HEK293T (cell line): ENCODE data around the gene GFRA1.

Source experiments
- CTCF ChIA-PET: fragments of 350-600 bp; formaldehyde crosslinking; extraction: SDS; loops from one replicate; lab custom pipeline; 2021; ENCODE audit warnings: antibody characterized with exemption, inconsistent platforms; lab: Yijun Ruan, JAX
- POLR2A ChIA-PET: fragments of 350-600 bp; formaldehyde crosslinking; extraction: SDS; loops from one replicate; lab custom pipeline; 2020; ENCODE audit warnings: antibody characterized with exemption, inconsistent platforms; lab: Yijun Ruan, JAX
- DNase-seq: peaks from one replicate; pipeline ENCODE4 v3.0.0; 2012; ENCODE audit warnings: mixed read lengths; ENCODE audit errors: extremely low spot score
- ARNT ChIP-seq: fragments of 450-650 bp; IDR thresholded peaks from 2 replicates; pipeline ENCODE4 v1.6.1; 2017; ENCODE audit warnings: mild to moderate bottlenecking
- BHLHE40 ChIP-seq: fragments of 450-650 bp; IDR thresholded peaks from 2 replicates; pipeline ENCODE4 v1.6.1; 2016; ENCODE audit warnings: mild to moderate bottlenecking, moderate library complexity, borderline replicate concordance
- CTBP1 ChIP-seq: fragments of 450-650 bp; IDR thresholded peaks from 2 replicates; pipeline ENCODE4 v1.6.1; 2016; ENCODE audit warnings: borderline replicate concordance
- ELF4 ChIP-seq: fragments of 450-650 bp; IDR thresholded peaks from 2 replicates; pipeline ENCODE4 v1.6.1; 2017; ENCODE audit warnings: antibody characterized with exemption
- FOXA1 ChIP-seq: fragments of 450-650 bp; IDR thresholded peaks from 2 replicates; pipeline ENCODE4 v1.6.1; 2016; ENCODE audit warnings: mild to moderate bottlenecking
- FOXK2 ChIP-seq: fragments of 450-650 bp; IDR thresholded peaks from 2 replicates; pipeline ENCODE4 v1.6.1; 2016; ENCODE audit warnings: mild to moderate bottlenecking
- FOXM1 ChIP-seq: fragments of 450-650 bp; IDR thresholded peaks from 2 replicates; pipeline ENCODE4 v1.6.1; 2017; ENCODE audit warnings: mild to moderate bottlenecking, borderline replicate concordance
- HDGF ChIP-seq: fragments of 450-650 bp; IDR thresholded peaks from 2 replicates; pipeline ENCODE4 v1.6.1; 2017; ENCODE audit warnings: antibody characterized with exemption, borderline replicate concordance
- L3MBTL2 ChIP-seq: fragments of 450-650 bp; conservative IDR thresholded peaks from 2 replicates; pipeline ENCODE4 v1.6.1; 2016; ENCODE audit warnings: mild to moderate bottlenecking
- LEF1 ChIP-seq: fragments of 450-650 bp; IDR thresholded peaks from 2 replicates; pipeline ENCODE4 v1.6.1; 2017; ENCODE audit warnings: mild to moderate bottlenecking, borderline replicate concordance
- NFRKB ChIP-seq: fragments of 450-650 bp; IDR thresholded peaks from 2 replicates; pipeline ENCODE4 v1.6.1; 2016; ENCODE audit warnings: mild to moderate bottlenecking, moderate library complexity
- PKNOX1 ChIP-seq: fragments of 450-650 bp; IDR thresholded peaks from 2 replicates; pipeline ENCODE4 v1.6.1; 2016
- SP1 ChIP-seq: fragments of 450-650 bp; IDR thresholded peaks from 2 replicates; pipeline ENCODE4 v1.6.1; 2017
- SUZ12 ChIP-seq: fragments of 450-650 bp; IDR thresholded peaks from 2 replicates; pipeline ENCODE4 v1.6.1; 2016; ENCODE audit warnings: mild to moderate bottlenecking
- TARDBP ChIP-seq: fragments of 450-650 bp; IDR thresholded peaks from 2 replicates; pipeline ENCODE4 v1.6.1; 2016
- ZNF384 ChIP-seq: fragments of 450-650 bp; IDR thresholded peaks from 2 replicates; pipeline ENCODE4 v1.6.1; 2016

GFRA1 gene

DNA sequence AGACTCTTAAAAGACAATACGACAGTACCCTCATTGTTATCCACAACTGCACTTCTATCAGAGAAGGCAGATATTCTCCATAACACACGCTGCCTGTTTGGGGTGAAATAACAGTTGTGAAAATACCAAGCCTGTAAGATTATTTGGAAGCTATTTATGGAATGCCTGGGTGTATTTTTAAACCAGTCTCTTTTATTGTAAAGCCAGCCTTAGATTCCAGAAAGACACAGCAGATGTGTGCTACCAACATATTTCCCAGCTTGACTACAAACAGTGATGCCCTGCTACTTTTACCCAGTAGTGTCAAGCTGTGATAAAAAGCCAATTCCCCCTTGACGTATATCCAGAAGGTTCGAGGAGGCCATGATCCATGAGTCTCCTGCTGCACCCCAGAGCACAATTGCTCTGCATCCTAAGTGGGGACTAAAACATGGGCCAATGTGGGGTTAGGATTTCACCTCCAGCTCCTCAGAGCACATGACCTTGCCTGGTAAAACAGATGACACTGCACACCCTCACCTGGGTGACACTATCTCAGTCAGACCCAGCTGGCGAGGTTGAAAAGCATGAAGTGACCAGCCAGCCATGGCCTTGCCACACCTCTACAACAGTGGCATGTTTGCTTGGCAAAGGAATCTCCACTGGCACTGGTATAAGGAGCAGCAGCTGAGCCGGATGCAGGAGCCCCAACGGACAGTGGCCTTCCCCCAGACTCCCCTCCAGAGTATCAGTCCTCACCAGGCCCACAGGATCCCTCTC lies 62.2 kb downstream of the GFRA1 start:
- TF ChIP-seq SUZ12, result no peak
- no peak for TF ChIP-seq PKNOX1
- no peak for TF ChIP-seq FOXA1
- no peak for TF ChIP-seq NFRKB
- TF ChIP-seq SP1, result no peak
- TF ChIP-seq ELF4, result no peak
- no peak for TF ChIP-seq BHLHE40
- TF ChIP-seq ARNT, result no peak
- TF ChIP-seq LEF1, result no peak
- TF ChIP-seq L3MBTL2, result no peak
- no peak for TF ChIP-seq FOXK2
- no peak for TF ChIP-seq FOXM1
- TF ChIP-seq CTBP1, result no peak
- no peak for TF ChIP-seq HDGF
- DNase-seq, result no peak
- POLR2A ChIA-PET, result no interaction called here
- CTCF ChIA-PET, result no interaction called here

GRCh38 chr10:116209781-116210180 lies 63.2 kb downstream of the GFRA1 start:
- POLR2A ChIA-PET, result no interaction called here

DNA sequence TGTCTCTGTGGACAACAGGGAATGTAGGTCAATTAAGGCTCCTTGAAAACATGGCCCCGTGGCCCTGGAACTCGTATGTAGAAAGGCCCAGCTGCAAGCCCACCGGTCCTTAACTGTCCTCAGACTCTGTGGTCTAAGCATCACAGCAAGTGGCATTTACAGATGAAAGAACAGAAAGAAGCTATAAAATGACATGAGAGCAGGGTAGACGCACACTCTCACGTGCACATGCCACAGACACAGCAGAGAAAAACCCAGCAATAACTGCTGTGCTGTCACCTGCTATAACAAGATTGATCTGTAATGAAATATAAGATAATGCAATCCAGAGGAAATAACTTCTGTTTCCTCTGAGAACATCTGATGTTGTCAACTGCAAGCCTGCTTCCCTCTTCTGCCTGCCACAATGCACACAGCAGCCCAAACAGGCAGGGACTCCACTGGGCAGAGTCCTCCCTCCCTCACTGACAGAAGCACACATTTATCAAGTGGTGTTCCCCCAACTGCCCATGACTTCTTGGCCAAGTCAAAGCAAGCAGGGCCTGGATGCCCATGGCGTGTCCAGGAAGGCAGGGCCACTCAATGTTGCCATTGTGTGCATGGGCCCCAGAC lies 63.9 kb downstream of the GFRA1 start:
- ChIA-PET POLR2A (no interaction called here), CTCF (no interaction called here)
- no peak for TF ChIP-seq ELF4
- no peak for TF ChIP-seq ARNT
- no peak for TF ChIP-seq HDGF
- TF ChIP-seq FOXK2, result no peak
- no peak for TF ChIP-seq PKNOX1
- no peak for TF ChIP-seq FOXM1
- TF ChIP-seq SP1, result no peak
- TF ChIP-seq NFRKB, result no peak
- no peak for TF ChIP-seq SUZ12
- no peak for TF ChIP-seq CTBP1
- no peak for TF ChIP-seq LEF1
- no peak for TF ChIP-seq TARDBP
- no peak for TF ChIP-seq FOXA1
- no peak for TF ChIP-seq L3MBTL2
- TF ChIP-seq ZNF384, result no peak
- TF ChIP-seq BHLHE40, result no peak
- no peak for DNase-seq

More at GRCh38 chr10:116209781-116210180, 63.2 kb downstream of the GFRA1 start:
- CTCF ChIA-PET, result interaction anchor here (0.6 kb wide), 1 partner anchor 50 kb away, joined by 4 read pairs; no protein-coding TSS in a partner anchor
- DNase-seq, result no peak
- TF ChIP-seq L3MBTL2, result no peak
- TF ChIP-seq ELF4, result no peak
- TF ChIP-seq ARNT, result no peak
- no peak for TF ChIP-seq TARDBP
- TF ChIP-seq NFRKB, result no peak
- no peak for TF ChIP-seq ZNF384
- TF ChIP-seq FOXK2, result no peak
- no peak for TF ChIP-seq PKNOX1
- no peak for TF ChIP-seq BHLHE40
- TF ChIP-seq HDGF, result no peak
- TF ChIP-seq SP1, result no peak
- no peak for TF ChIP-seq CTBP1

GRCh38 chr10:116207690-116208089 lies 65.3 kb downstream of the GFRA1 start:
- TF ChIP-seq ARNT, result no peak
- TF ChIP-seq FOXM1, result no peak
- no peak for TF ChIP-seq ELF4
- no peak for TF ChIP-seq ZNF384
- no peak for TF ChIP-seq CTBP1
- no peak for TF ChIP-seq BHLHE40
- TF ChIP-seq FOXA1, result no peak
- TF ChIP-seq PKNOX1, result no peak
- no peak for TF ChIP-seq TARDBP
- no peak for TF ChIP-seq NFRKB
- no peak for TF ChIP-seq SUZ12
- no peak for TF ChIP-seq SP1
- no peak for TF ChIP-seq FOXK2
- no peak for TF ChIP-seq L3MBTL2
- TF ChIP-seq LEF1, result no peak
- TF ChIP-seq HDGF, result no peak
- ChIA-PET CTCF (no interaction called here), POLR2A (no interaction called here)
- DNase-seq, result no peak

DNA sequence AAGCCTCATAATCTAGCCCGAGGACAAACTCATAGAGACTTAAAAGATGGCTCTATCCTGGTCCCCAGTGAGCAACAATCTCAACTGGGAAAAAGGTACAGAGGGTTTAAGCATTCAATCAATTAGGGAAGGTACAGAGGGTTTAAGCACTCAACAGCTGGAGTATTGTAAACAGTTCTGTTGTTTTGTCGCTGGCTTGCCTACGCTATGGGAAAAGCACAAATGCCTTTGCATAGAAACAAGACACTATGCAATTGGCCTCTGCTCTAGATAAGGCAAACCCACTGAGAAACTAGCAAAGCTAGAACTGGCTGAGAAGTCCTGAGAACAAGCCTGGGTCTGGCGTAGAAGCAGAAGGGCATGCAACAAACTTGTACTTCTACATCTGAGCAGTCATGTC lies 69.3 kb downstream of the GFRA1 start:
- ChIA-PET POLR2A (no interaction called here), CTCF (no interaction called here)
- no peak for DNase-seq
- TF ChIP-seq BHLHE40 (no peak), TARDBP (no peak), NFRKB (no peak)
